GM12878 (cell line): ENCODE measurements around the gene KIRREL1. TPM values are rescaled to one million over a fixed set of nuclear protein-coding genes. Genes with fewer than 3 reads are reported as not detected.

Experiments
- ATAC-seq: fragments of 200-7000 bp; cut with Tn5 transposase; 3 replicates; pipeline ENCODE4 v1.9.1; 2020; ENCODE audit warnings: mild to moderate bottlenecking, moderate library complexity
- BruUV-seq: library from RNA; stranded (reverse); fragments of 400-500 nt; replicated peaks from 2 replicates; lab custom pipeline; 2021; lab: Mats Ljungman, UMichigan
- CTCF ChIA-PET: fragments of 300-600 bp; sonication (Branson Sonifier 250); formaldehyde crosslinking; extraction: SDS; loops from one replicate; lab custom pipeline; 2021; ENCODE audit warnings: inconsistent platforms; lab: Yijun Ruan, JAX
- POLR2A ChIA-PET: fragments of 350-600 bp; formaldehyde crosslinking; extraction: SDS; loops from one replicate; lab custom pipeline; 2021; ENCODE audit warnings: inconsistent platforms; lab: Charles Lee
- RAD21 ChIA-PET: fragments of 300-600 bp; sonication (Branson Sonifier 250); formaldehyde crosslinking; loops from one replicate; lab custom pipeline; 2023; ENCODE audit warnings: antibody characterized with exemption; ENCODE audit not compliant: unreplicated experiment; lab: Charles Lee
- SMC1A ChIA-PET: fragments of 300-600 bp; sonication (Branson Sonifier 250); formaldehyde crosslinking; loops from one replicate; lab custom pipeline; 2023; ENCODE audit not compliant: unreplicated experiment, uncharacterized antibody; lab: Charles Lee
- DNase-seq: peaks from one replicate; pipeline ENCODE4 v3.0.0-alpha.2; 2011; ENCODE audit warnings: low read depth, low spot score
- FAIRE-seq: peaks from 3 replicates; lab custom pipeline; 2011; peaks lifted over from hg19 to GRCh38; lab: Jason Lieb, UNC
- H2AFZ ChIP-seq: 2 replicates; pipeline ENCODE4 v1.6.0; 2011; ENCODE audit warnings: low read depth, low read length, control low read depth; ENCODE audit not compliant: control insufficient read depth
- H3K27ac ChIP-seq: 2 replicates; pipeline ENCODE4 v1.5.1; 2011; ENCODE audit warnings: control low read depth; ENCODE audit not compliant: control insufficient read depth, insufficient read depth
- H3K27me3 ChIP-seq, 2 experiments: replicated peaks in 1 of 2; 2 replicates each; pipeline versions ENCODE4 v1.6.0 to v1.6.1; 2011; ENCODE audit warnings: low read length in 1 of 2; ENCODE audit not compliant: control insufficient read depth in 2 of 2, insufficient read depth in 2 of 2
- H3K36me3 ChIP-seq, 2 experiments: 2 replicates each; pipeline ENCODE4 v1.5.1; 2011; ENCODE audit warnings: low read length in 1 of 2; ENCODE audit not compliant: control insufficient read depth in 2 of 2, insufficient read depth in 2 of 2
- H3K4me1 ChIP-seq: 2 replicates; pipeline ENCODE4 v1.6.1; 2011; ENCODE audit warnings: mild to moderate bottlenecking, low read length, moderate library complexity, mixed read lengths; ENCODE audit not compliant: control insufficient read depth, insufficient read depth
- H3K4me2 ChIP-seq: 2 replicates; pipeline ENCODE4 v1.6.0; 2011; ENCODE audit warnings: control low read depth; ENCODE audit not compliant: control insufficient read depth, insufficient read depth
- H3K4me3 ChIP-seq: fragments of 200-600 bp; sonication (generic); 2 replicates; pipeline ENCODE4 v1.5.1; 2016
- H3K79me2 ChIP-seq: 2 replicates; pipeline ENCODE4 v1.6.0; 2011; ENCODE audit warnings: low read length; ENCODE audit not compliant: control insufficient read depth, insufficient read depth
- H3K9ac ChIP-seq: 2 replicates; pipeline ENCODE4 v1.8.0; 2011; ENCODE audit warnings: low read length, control low read depth, mixed read lengths; ENCODE audit not compliant: control insufficient read depth, insufficient read depth
- H3K9me3 ChIP-seq: replicated peaks from 3 replicates; pipeline ENCODE4 v1.5.1; 2011; ENCODE audit warnings: mild to moderate bottlenecking, low read length; ENCODE audit not compliant: control insufficient read depth, insufficient read depth
- H4K20me1 ChIP-seq: 2 replicates; pipeline ENCODE4 v1.6.0; 2011; ENCODE audit not compliant: control insufficient read depth, insufficient read depth
- BCL11A ChIP-seq: IDR thresholded peaks from 2 replicates; pipeline ENCODE4 v1.6.1; 2011; ENCODE audit warnings: low read depth, low read length
- BCL3 ChIP-seq: IDR thresholded peaks from 2 replicates; pipeline ENCODE4 v1.6.1; 2011; ENCODE audit warnings: borderline replicate concordance, low read depth, mild to moderate bottlenecking, moderate library complexity, low read length; ENCODE audit not compliant: insufficient read depth, poor library complexity, severe bottlenecking
- DPF2 ChIP-seq: fragments of 450-650 bp; IDR thresholded peaks from 2 replicates; pipeline ENCODE4 v1.6.1; 2017; ENCODE audit warnings: mild to moderate bottlenecking
- ETV6 ChIP-seq, 2 experiments: fragments of 450-650 bp in 1 of 2; IDR thresholded peaks in 1 of 2; conservative IDR thresholded peaks in 1 of 2; 2 replicates each; pipeline ENCODE4 v1.6.1; 2014; ENCODE audit warnings: antibody characterized with exemption in 1 of 2, borderline replicate concordance in 1 of 2, low read depth in 1 of 2, mild to moderate bottlenecking in 1 of 2, moderate library complexity in 1 of 2
- GABPA ChIP-seq: IDR thresholded peaks from 2 replicates; pipeline ENCODE4 v1.6.1; 2014; ENCODE audit warnings: antibody characterized with exemption, low read depth, mild to moderate bottlenecking, inconsistent platforms
- SUZ12 ChIP-seq: fragments of 200-600 bp; sonication (generic); IDR thresholded peaks from one replicate; pipeline ENCODE4 v1.6.1; 2018; ENCODE audit warnings: antibody characterized with exemption, mild to moderate bottlenecking; ENCODE audit not compliant: unreplicated experiment
- in situ Hi-C: fragments of 300-500 bp; cut with MboI; formaldehyde crosslinking; loops from 9 replicates; pipeline ENCODE4 v1.14.3; 2018; ENCODE audit warnings: mixed read lengths
- intact Hi-C: fragments of 100-400 bp; cut with micrococcal nuclease; formaldehyde crosslinking; loops from one replicate; pipeline ENCODE4 v1.14.2; 2022; ENCODE audit not compliant: unreplicated experiment
- polyA plus RNA-seq, 11 experiments: library from polyadenylated mRNA; depleted of rRNA in 4 of 11; unstranded in 6 of 11; stranded (reverse) in 5 of 11; fragments of >200 nt; fragmentation: Nextera tagmentation in 4 of 11; fragmentation: Illumina TruSeq in 1 of 11; extraction: Ambion mirVana in 4 of 11; extraction: Trizol in 1 of 11; gene quantifications; 1 replicate in 1 of 11; 2 replicates in 10 of 11; pipeline versions ENCODE4 v1.2.1 to v1.2.3, GENCODE V29; 2011 to 2016; ENCODE audit warnings: inconsistent platforms in 2 of 11, missing spikeins in 2 of 11, low read depth in 1 of 11
- total RNA-seq, 4 experiments: library from RNA; depleted of rRNA in 3 of 4; stranded (reverse); fragments of >200 nt in 3 of 4; fragmentation: Illumina TruSeq in 1 of 4; extraction: Trizol in 1 of 4; gene quantifications; 2 replicates each; pipeline versions ENCODE4 v1.2.1 to v1.2.3, GENCODE V29; 2013 to 2021
- TF ChIP-seq, protein P1 (sequence below): fragments of 450-650 bp; IDR thresholded peaks from 2 replicates; pipeline ENCODE4 v1.6.1; 2017; ENCODE audit warnings: mild to moderate bottlenecking, moderate library complexity
- TF ChIP-seq, protein P2 (sequence below): fragments of 450-650 bp; IDR thresholded peaks from 2 replicates; pipeline ENCODE4 v1.6.1; 2018; ENCODE audit warnings: mild to moderate bottlenecking, low read depth, moderate library complexity; ENCODE audit not compliant: partially characterized antibody
- TF ChIP-seq, protein P3 (sequence below): fragments of 450-650 bp; formaldehyde crosslinking; IDR thresholded peaks from 2 replicates; pipeline ENCODE4 v1.4.0; 2020; ENCODE audit warnings: mild to moderate bottlenecking, moderate library complexity

Gene KIRREL1
- total and polyA plus RNA-seq, 10 of the 15 experiments (the other 5 are each of a cell fraction or from before 2014, with no cell fraction given), result 0.15 TPM; not detected in 9

DNA sequence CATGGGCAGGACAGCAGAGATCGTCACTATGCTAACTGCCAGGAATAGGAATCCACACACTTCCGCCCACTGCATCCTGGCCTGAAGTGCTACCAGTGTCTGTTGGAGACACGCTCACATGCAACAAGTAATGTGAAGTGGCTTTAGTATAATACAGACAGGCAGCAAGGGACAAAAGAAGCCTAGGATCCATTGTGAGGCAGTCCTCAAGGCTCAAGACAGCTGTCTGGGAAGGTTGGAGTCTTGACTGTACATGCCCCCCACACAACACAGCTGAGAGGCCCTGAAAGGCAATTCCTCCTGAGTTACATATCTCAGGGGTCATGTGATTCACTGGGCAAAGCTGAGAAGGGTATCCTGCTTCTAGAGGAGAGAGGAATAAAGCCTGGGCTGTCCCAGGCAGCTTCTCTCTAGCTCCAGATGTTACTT is 147.3 kb downstream of the KIRREL1 start (continued):
- TF ChIP-seq, protein P1, sequence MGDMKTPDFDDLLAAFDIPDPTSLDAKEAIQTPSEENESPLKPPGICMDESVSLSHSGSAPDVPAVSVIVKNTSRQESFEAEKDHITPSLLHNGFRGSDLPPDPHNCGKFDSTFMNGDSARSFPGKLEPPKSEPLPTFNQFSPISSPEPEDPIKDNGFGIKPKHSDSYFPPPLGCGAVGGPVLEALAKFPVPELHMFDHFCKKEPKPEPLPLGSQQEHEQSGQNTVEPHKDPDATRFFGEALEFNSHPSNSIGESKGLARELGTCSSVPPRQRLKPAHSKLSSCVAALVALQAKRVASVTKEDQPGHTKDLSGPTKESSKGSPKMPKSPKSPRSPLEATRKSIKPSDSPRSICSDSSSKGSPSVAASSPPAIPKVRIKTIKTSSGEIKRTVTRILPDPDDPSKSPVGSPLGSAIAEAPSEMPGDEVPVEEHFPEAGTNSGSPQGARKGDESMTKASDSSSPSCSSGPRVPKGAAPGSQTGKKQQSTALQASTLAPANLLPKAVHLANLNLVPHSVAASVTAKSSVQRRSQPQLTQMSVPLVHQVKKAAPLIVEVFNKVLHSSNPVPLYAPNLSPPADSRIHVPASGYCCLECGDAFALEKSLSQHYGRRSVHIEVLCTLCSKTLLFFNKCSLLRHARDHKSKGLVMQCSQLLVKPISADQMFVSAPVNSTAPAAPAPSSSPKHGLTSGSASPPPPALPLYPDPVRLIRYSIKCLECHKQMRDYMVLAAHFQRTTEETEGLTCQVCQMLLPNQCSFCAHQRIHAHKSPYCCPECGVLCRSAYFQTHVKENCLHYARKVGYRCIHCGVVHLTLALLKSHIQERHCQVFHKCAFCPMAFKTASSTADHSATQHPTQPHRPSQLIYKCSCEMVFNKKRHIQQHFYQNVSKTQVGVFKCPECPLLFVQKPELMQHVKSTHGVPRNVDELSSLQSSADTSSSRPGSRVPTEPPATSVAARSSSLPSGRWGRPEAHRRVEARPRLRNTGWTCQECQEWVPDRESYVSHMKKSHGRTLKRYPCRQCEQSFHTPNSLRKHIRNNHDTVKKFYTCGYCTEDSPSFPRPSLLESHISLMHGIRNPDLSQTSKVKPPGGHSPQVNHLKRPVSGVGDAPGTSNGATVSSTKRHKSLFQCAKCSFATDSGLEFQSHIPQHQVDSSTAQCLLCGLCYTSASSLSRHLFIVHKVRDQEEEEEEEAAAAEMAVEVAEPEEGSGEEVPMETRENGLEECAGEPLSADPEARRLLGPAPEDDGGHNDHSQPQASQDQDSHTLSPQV, result no peak
- TF ChIP-seq DPF2, result no peak
- no peak for TF ChIP-seq BCL11A
- TF ChIP-seq, protein P2, sequence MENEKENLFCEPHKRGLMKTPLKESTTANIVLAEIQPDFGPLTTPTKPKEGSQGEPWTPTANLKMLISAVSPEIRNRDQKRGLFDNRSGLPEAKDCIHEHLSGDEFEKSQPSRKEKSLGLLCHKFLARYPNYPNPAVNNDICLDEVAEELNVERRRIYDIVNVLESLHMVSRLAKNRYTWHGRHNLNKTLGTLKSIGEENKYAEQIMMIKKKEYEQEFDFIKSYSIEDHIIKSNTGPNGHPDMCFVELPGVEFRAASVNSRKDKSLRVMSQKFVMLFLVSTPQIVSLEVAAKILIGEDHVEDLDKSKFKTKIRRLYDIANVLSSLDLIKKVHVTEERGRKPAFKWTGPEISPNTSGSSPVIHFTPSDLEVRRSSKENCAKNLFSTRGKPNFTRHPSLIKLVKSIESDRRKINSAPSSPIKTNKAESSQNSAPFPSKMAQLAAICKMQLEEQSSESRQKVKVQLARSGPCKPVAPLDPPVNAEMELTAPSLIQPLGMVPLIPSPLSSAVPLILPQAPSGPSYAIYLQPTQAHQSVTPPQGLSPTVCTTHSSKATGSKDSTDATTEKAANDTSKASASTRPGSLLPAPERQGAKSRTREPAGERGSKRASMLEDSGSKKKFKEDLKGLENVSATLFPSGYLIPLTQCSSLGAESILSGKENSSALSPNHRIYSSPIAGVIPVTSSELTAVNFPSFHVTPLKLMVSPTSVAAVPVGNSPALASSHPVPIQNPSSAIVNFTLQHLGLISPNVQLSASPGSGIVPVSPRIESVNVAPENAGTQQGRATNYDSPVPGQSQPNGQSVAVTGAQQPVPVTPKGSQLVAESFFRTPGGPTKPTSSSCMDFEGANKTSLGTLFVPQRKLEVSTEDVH, result no peak

DNA sequence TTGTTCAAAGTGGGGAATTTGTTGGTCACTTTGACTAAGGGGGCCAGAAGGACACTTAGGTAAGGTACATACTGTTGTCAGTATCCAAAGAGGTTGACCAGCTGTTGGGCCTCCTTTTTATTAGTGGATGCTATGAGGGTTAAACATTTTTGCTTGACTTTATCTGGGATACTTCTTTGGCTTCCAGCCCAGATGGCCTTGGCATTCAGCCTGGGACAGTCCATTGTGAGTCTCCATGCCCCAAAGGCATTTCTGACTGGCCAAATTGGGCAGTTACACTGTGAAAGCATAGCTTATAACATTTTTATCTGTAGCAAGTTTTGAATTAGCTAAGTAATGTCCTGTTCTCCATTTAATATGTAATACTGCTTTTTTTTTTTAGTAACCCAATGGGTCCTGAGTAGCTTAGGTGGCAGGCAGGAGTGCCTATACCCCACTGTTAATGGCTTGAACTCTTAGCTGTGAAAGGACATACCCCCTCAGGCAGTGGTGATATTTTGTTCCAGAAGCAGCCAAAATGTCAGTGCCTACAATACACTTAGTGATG is 151.8 kb downstream of the KIRREL1 start:
- in situ Hi-C loops (no loop called here), intact Hi-C loops (no loop called here)
- ChIA-PET SMC1A (no interaction called here), RAD21 (no interaction called here), POLR2A (no interaction called here), CTCF (interaction anchor here (0.6 kb wide), 1 partner anchor 353 kb away, joined by 5 read pairs; no protein-coding TSS in a partner anchor)
- H3K4me2 ChIP-seq, result no peak overlapping the region
- BruUV-seq, result no TSS peak
- H4K20me1 ChIP-seq, result no peaks in the 10 kb centered on the region
- H3K27me3 ChIP-seq, result no peaks in the 10 kb centered on the region
- H3K36me3 ChIP-seq, result no peaks in the 10 kb centered on the region
- no peak overlapping the region for H3K4me3 ChIP-seq
- no peaks in the 10 kb centered on the region; the same call in 2 of the 3 replicates for H3K9me3 ChIP-seq
- ATAC-seq (no peak), DNase-seq (no peak), FAIRE-seq (no peak)
- no peak overlapping the region for H3K9ac ChIP-seq
- H2AFZ ChIP-seq, result no peak overlapping the region
- H3K27ac ChIP-seq, result no peak overlapping the region
- H3K4me1 ChIP-seq, result peaks cover 3% of the 10 kb centered on the region; the same call in 1 of the 2 replicates
- H3K79me2 ChIP-seq, result no peaks in the 10 kb centered on the region
- TF ChIP-seq GABPA (no peak), BCL3 (no peak), ETV6 (conservative IDR thresholded peaks at IDR 0.05 in 1 of 2, IDR thresholded peaks at IDR 0.05 in 1 of 2; ENCODE audit: borderline replicate concordance in 1 of 2, low read depth in 1 of 2) (no peak), SUZ12 (no peak)
- TF ChIP-seq, protein P3, sequence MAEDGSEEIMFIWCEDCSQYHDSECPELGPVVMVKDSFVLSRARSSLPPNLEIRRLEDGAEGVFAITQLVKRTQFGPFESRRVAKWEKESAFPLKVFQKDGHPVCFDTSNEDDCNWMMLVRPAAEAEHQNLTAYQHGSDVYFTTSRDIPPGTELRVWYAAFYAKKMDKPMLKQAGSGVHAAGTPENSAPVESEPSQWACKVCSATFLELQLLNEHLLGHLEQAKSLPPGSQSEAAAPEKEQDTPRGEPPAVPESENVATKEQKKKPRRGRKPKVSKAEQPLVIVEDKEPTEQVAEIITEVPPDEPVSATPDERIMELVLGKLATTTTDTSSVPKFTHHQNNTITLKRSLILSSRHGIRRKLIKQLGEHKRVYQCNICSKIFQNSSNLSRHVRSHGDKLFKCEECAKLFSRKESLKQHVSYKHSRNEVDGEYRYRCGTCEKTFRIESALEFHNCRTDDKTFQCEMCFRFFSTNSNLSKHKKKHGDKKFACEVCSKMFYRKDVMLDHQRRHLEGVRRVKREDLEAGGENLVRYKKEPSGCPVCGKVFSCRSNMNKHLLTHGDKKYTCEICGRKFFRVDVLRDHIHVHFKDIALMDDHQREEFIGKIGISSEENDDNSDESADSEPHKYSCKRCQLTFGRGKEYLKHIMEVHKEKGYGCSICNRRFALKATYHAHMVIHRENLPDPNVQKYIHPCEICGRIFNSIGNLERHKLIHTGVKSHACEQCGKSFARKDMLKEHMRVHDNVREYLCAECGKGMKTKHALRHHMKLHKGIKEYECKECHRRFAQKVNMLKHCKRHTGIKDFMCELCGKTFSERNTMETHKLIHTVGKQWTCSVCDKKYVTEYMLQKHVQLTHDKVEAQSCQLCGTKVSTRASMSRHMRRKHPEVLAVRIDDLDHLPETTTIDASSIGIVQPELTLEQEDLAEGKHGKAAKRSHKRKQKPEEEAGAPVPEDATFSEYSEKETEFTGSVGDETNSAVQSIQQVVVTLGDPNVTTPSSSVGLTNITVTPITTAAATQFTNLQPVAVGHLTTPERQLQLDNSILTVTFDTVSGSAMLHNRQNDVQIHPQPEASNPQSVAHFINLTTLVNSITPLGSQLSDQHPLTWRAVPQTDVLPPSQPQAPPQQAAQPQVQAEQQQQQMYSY, result no peak
